Heart right ventricle (tissue), 16 donors: ENCODE measurements around the gene ZFYVE9. TPM values are rescaled to one million over a fixed set of nuclear protein-coding genes. Genes with fewer than 3 reads are reported as not detected.
A peak's percentile ranks its signal among the peaks of the same experiment; 100 is the strongest.

Experiments used
- ATAC-seq, 8 donors: fragments of 200-7000 bp; cut with Tn5 transposase; one replicate each; pipeline ENCODE4 v1.9.1; 2020; ENCODE audit warnings: mild to moderate bottlenecking in 8 of 8, moderate library complexity in 8 of 8, moderate number of reproducible peaks in 1 of 8
- DNase-seq, 2 donors: peaks; one replicate each; pipeline ENCODE4 v3.0.0-alpha.2; 2020
- H3K27ac ChIP-seq, 10 donors: fragments of 200-600 bp; sonication (generic) in 2 of 10; one replicate each; pipeline versions ENCODE4 v1.5.0 to v1.8.0; 2020 to 2022; ENCODE audit warnings: mild to moderate bottlenecking in 3 of 10
- H3K27me3 ChIP-seq, 7 donors: fragments of 200-600 bp; one replicate each; pipeline ENCODE4 v1.8.0; 2021 to 2022; ENCODE audit warnings: mild to moderate bottlenecking in 2 of 7
- H3K36me3 ChIP-seq, 9 donors: fragments of 200-600 bp; sonication (generic) in 1 of 9; one replicate each; pipeline versions ENCODE4 v1.5.0 to v1.8.0; 2020 to 2022; ENCODE audit warnings: mild to moderate bottlenecking in 2 of 9
- H3K4me1 ChIP-seq, 9 donors: fragments of 200-600 bp; sonication (generic) in 1 of 9; one replicate each; pipeline versions ENCODE4 v1.5.0 to v1.8.0; 2020 to 2022; ENCODE audit warnings: mild to moderate bottlenecking in 4 of 9
- H3K4me3 ChIP-seq, 10 donors: fragments of 200-600 bp; sonication (generic) in 2 of 10; one replicate each; pipeline versions ENCODE4 v1.5.0 to v1.8.0; 2020 to 2022; ENCODE audit warnings: mild to moderate bottlenecking in 7 of 10, moderate library complexity in 2 of 10
- H3K9me3 ChIP-seq, 11 donors: fragments of 200-600 bp in 10 of 11; sonication (generic) in 2 of 11; one replicate each; pipeline versions ENCODE4 v1.5.0 to v1.8.0; 2013 to 2022; ENCODE audit warnings: mild to moderate bottlenecking in 2 of 11, control low read depth in 1 of 11, moderate library complexity in 1 of 11
- WGBS, 2 donors: extraction: QIAGEN DNeasy Blood & Tissue Kit; methylation state at CpG; one replicate each; pipeline ENCODE4 v1.1.7; 2013; ENCODE audit warnings: inconsistent platforms in 1 of 2; 5-methylcytosine and 5-hydroxymethylcytosine counted together
- intact Hi-C, 10 donors: fragments of 100-400 bp; cut with DNase I; formaldehyde crosslinking; loops; one replicate each; pipeline versions ENCODE4 v1.11.1 to v1.14.2; 2022
- polyA plus RNA-seq, 2 donors: library from polyadenylated mRNA; stranded (reverse); fragments of 200-250 nt; gene quantifications; one replicate each; pipeline ENCODE4 v1.2.3, GENCODE V29; 2013
- total RNA-seq, 10 donors: library from RNA; stranded (reverse); fragmentation: NEBNext Ultra II Directional in 3 of 10; extraction: Animal tissue kit (Norgen Biotek cat#: 25700) in 3 of 10; gene quantifications; one replicate each; pipeline versions ENCODE4 v1.2.1 to v1.2.4, GENCODE V29; 2021 to 2023
- TF ChIP-seq, protein P1 (sequence below), 9 donors: fragments of 200-600 bp; sonication (generic) in 2 of 9; IDR thresholded peaks; one replicate each; pipeline versions ENCODE4 v1.5.0 to v1.8.0; 2021 to 2022; ENCODE audit warnings: antibody characterized with exemption in 9 of 9, mild to moderate bottlenecking in 5 of 9, moderate library complexity in 1 of 9
- donor health status: Arrhythmogenic right ventricular cardiomyopathy.
- donor health status: ischemic (EF 13 %, LVEDD 7.1; RV severe dilation, severe dysfunction).
- donor health status: healthy with polysubstance abuse.
- donor health status: DM: no; HTN: yes; CAD: no.
- donor health status: DM: no; HTN: no; CAD: no.
- donor health status: ischemic (EF 25% LVEDD 6.9; RV normal size, moderate dysfunction).
- donor health status: ischemic (EF 25% LVEDD 5.7; RV mildly dilated, moderate dysfunction).
- donor health status: healthy.
- donor health status: DM: yes; HTN: yes; CAD: no.
- donor health status: Ischemic cardiomyopathy.
- donor health status: ischemic (EF 35%, LVEDD 5.7; RV mildly dilated, moderate dysfunction).
- donor health status: nonischemic (EF 11% LVEDD 7.7; RV severe dilation, severe dysfunction).
- donor health status: DM: yes; HTN: yes; CAD: no.
- donor health status: PGD.
- donor health status: ischemic (EF 29% LVEDD 5.4; RV normal size, mild dysfunction).
- donor health status: nonischemic (EF 23%, LVEDD 6.1; RV moderate dilation, normal function).

ZFYVE9 gene
- total and polyA plus RNA-seq, 12 donors = 2.6 to 22.2 (median 15.6) TPM

DNA sequence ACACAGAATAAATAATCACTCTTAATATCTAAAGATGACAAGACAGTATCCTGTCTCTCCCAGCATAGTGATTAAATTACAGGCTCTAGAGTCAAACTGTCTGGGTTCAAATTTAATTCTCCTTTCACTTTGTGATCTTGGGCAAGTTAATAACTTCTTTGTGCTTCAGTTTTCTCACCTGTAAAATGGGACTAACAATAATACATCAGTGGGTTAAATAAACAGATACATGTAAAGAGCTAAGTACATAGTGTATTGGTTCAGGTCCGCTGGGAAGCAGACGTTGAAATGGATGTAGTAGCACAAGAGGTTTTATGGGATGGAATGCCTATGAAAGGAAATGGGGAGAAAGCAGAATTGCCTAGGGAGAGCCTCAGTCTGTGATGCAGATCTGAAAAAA is 10.7 kb downstream of the ZFYVE9 start:
- H3K4me1 ChIP-seq = peaks cover 0 to 44% (median 15%) of the 10 kb centered on the region in 9 donors
- no peaks in the 10 kb centered on the region for H3K36me3 ChIP-seq
- 85 to 88% methylated on average over 2 of the region's 2 CpGs for WGBS, 2 donors
- no peak for ATAC-seq
- TF ChIP-seq, protein P1, sequence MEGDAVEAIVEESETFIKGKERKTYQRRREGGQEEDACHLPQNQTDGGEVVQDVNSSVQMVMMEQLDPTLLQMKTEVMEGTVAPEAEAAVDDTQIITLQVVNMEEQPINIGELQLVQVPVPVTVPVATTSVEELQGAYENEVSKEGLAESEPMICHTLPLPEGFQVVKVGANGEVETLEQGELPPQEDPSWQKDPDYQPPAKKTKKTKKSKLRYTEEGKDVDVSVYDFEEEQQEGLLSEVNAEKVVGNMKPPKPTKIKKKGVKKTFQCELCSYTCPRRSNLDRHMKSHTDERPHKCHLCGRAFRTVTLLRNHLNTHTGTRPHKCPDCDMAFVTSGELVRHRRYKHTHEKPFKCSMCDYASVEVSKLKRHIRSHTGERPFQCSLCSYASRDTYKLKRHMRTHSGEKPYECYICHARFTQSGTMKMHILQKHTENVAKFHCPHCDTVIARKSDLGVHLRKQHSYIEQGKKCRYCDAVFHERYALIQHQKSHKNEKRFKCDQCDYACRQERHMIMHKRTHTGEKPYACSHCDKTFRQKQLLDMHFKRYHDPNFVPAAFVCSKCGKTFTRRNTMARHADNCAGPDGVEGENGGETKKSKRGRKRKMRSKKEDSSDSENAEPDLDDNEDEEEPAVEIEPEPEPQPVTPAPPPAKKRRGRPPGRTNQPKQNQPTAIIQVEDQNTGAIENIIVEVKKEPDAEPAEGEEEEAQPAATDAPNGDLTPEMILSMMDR (IDR thresholded peaks at IDR 0.05) = no peak
- no peaks in the 10 kb centered on the region for H3K9me3 ChIP-seq
- DNase-seq = no peak
- H3K27me3 ChIP-seq = no peaks in the 10 kb centered on the region
- no peak overlapping the region for H3K4me3 ChIP-seq
- intact Hi-C loops = no loop called here
- no peak overlapping the region for H3K27ac ChIP-seq

DNA sequence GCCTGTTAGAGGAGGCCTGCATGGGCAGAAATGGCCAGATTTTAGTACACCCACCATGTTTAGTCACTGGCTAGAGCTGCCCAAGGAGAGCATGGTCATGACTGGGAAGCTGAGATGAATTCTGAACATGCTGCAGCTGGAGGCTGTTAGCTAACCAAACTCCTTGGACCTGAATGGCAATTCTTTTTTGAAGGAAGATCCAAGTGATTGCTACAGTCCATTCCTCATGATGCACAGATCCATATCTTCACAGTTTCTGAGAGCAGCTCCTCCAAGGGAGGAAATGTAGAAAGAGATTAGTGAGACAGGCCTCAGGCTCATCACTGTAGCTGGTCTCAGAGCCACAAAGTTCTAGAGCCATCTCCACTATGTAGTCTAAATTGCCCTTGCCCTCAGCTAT is 11.1 kb downstream of the ZFYVE9 start:
- Histone ChIP-seq H3K9me3 (no peaks in the 10 kb centered on the region), H3K4me3 (no peak overlapping the region), H3K36me3 (no peaks in the 10 kb centered on the region), H3K27ac (no peak overlapping the region), H3K27me3 (no peaks in the 10 kb centered on the region), H3K4me1 (peaks cover 0 to 48% (median 15%) of the 10 kb centered on the region in 9 donors)
- TF ChIP-seq, protein P1 (IDR thresholded peaks at IDR 0.05) = no peak
- DNase-seq (no peak), ATAC-seq (no peak)
- intact Hi-C loops = no loop called here

DNA sequence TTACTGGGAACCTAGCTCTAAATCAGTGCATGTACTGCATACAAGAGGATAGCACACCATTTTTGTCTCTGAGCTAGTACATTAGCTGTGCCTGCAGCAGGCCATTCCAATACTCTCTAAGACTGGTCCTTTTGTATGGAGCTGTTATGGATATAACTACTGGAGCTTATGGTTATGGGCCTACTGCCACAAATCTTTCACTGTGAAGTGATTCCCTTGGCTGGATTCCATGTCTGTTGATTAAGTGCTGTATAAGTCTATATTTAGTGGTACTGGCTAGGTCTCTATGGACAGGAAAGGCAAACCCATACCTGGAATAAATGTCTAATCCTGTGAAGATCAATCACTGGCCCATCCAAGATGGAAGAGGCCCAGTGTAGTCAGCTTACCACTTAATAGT is 12.0 kb downstream of the ZFYVE9 start:
- Histone ChIP-seq H3K4me1 (peaks cover 0 to 50% (median 15%) of the 10 kb centered on the region in 9 donors), H3K9me3 (no peaks in the 10 kb centered on the region), H3K27me3 (no peaks in the 10 kb centered on the region), H3K27ac (no peak overlapping the region), H3K4me3 (no peak overlapping the region), H3K36me3 (no peaks in the 10 kb centered on the region)
- ATAC-seq (peak in 7 of 8 donors; percentile 7 to 88 (median 70)), DNase-seq (no peak)
- intact Hi-C loops = no loop called here
- TF ChIP-seq, protein P1 (IDR thresholded peaks at IDR 0.05) = no peak

DNA sequence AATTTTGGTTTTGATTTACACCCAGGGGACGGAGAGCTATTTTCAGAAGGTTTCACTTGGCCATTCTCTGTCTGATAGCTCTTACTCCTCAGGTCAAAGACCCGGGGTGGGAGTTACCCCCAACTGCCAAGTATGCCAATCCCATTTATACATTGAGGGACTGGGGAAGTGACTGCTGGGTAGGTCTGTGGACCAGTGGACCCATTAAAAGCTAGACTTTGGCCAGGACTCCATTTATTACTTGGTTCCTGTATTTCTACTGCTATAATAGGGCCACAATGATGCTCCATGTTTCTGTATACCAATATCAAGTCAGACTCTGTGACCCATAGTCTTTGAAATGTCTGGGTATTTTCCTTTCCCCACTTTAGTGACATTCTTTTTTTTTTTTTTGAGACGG is 14.6 kb downstream of the ZFYVE9 start:
- Histone ChIP-seq H3K4me1 (peaks cover 0 to 33% (median 18%) of the 10 kb centered on the region in 9 donors), H3K36me3 (no peaks in the 10 kb centered on the region), H3K27me3 (no peaks in the 10 kb centered on the region), H3K4me3 (no peak overlapping the region), H3K9me3 (no peaks in the 10 kb centered on the region), H3K27ac (no peak overlapping the region)
- TF ChIP-seq, protein P1 (IDR thresholded peaks at IDR 0.05) = no peak
- intact Hi-C loops = no loop called here
- DNase-seq = no peak
- no peak for ATAC-seq
- 62 to 66% methylated on average over 3 of the region's 3 CpGs for WGBS, 2 donors
